ENCODE results near the gene CALHM6.

- TF ChIP-seq CTCF (conservative IDR thresholded peaks at IDR 0.05; ENCODE audit: low read depth in 2 of 2) (no peak), ETS1 (IDR thresholded peaks at IDR 0.05) (no peak), EZH2phosphoT487 (IDR thresholded peaks at IDR 0.05; ENCODE audit: unreplicated experiment) (no peak), REST (IDR thresholded peaks at IDR 0.05; ENCODE audit: unreplicated experiment) (no peak), EZH2 (IDR thresholded peaks at IDR 0.05; ENCODE audit: low read depth, unreplicated experiment) (no peak), JUNB (IDR thresholded peaks at IDR 0.05; ENCODE audit: unreplicated experiment) (no peak), POLR2AphosphoS5 (IDR thresholded peaks at IDR 0.05; ENCODE audit: low read depth) (no peak), ZNF114 (CRISPR knock-in tag; IDR thresholded peaks at IDR 0.05) (no peak), STAT1 (IDR thresholded peaks at IDR 0.05; ENCODE audit: unreplicated experiment) (no peak), CREB1 (CRISPR knock-in tag; IDR thresholded peaks at IDR 0.05; ENCODE audit: low read depth) (no peak), NANOG (IDR thresholded peaks at IDR 0.05; ENCODE audit: borderline replicate concordance) (no peak), ZNF331 (CRISPR knock-in tag; IDR thresholded peaks at IDR 0.05; ENCODE audit: low read depth) (no peak), ZNF462 (CRISPR knock-in tag; IDR thresholded peaks at IDR 0.05) (no peak)
These were observed 47.4 kb downstream of the CALHM6 start for GRCh38 chr6:116508527-116508926.
